ENCODE results near the gene NR6A1.

Gene NR6A1

DNA sequence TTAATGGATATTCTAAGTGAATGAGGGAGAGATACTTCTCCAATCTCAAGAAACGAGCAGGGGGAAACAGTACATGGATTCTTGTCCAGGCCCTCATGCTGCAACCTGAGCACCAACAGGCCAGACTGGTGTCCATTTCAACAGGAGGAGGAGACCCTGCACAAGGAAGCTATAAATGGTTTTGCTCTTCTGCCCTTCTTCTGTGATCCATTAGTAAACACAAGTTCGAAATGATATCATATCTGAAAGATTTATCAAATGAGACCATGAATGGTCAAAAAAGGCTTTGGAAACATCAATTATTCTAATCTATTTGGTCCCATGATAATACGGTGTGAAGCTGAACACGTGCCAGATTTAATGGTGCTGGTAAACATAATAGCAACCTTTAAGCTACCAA, 109.8 kb downstream of the NR6A1 start:
- no peak for DNase-seq (ENCODE audit: low read depth in 2 of 3, low spot score in 2 of 3)

DNA sequence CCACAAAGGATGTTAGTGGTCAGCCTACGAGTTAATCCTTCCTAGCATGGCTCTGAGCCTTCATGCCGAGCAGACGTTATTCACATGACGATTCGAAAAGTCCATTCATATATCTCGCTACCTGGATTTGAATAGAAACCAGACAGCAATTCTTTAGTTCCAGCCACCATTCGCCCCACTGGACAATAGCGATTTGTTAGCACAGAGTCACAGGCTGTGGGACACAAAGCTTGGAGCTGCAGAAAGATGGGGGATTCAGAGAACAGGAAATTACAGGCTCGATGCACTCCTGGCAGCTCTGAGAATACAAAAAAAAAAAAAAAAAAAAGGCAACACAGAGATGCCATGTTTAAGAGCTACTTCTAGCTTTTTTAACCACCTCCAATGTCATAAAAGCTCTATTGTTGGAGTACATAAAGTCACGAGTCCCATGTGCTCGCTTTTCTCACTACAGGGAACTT, 110.7 kb downstream of the NR6A1 start:
- DNase-seq (ENCODE audit: low read depth in 2 of 3, low spot score in 2 of 3), result peak in 1 of 3 experiments; percentile 1

DNA sequence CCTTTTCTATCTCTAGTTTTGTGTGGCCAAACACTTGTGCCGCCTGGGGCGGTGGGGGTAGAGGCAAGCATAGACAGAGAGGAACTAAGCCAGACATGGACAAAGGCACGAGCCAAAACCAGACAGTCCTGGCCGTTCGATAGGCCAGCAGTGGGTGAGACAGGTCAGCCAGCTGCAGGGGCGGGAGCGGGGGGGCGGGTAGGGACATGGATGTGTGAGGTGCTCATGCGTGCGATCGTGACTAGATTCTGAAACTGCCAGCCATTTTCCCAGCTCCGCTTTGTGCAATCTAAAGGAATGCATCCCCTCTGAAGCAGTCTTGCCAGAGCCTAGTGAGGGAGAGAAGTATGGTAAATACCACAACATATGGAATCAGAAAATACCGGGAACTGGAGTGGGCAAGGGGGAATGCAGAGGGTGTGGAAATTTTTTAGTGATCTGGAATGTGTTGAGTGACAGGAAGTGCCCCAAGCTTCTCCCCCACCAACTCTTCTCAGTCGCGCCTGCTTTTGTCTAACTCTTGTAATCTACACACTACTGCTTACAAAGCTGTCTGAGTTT, 111.9 kb downstream of the NR6A1 start:
- peak in 2 of 3 experiments; percentile 16 to 20 for DNase-seq (ENCODE audit: low read depth in 2 of 3, low spot score in 2 of 3)

DNA sequence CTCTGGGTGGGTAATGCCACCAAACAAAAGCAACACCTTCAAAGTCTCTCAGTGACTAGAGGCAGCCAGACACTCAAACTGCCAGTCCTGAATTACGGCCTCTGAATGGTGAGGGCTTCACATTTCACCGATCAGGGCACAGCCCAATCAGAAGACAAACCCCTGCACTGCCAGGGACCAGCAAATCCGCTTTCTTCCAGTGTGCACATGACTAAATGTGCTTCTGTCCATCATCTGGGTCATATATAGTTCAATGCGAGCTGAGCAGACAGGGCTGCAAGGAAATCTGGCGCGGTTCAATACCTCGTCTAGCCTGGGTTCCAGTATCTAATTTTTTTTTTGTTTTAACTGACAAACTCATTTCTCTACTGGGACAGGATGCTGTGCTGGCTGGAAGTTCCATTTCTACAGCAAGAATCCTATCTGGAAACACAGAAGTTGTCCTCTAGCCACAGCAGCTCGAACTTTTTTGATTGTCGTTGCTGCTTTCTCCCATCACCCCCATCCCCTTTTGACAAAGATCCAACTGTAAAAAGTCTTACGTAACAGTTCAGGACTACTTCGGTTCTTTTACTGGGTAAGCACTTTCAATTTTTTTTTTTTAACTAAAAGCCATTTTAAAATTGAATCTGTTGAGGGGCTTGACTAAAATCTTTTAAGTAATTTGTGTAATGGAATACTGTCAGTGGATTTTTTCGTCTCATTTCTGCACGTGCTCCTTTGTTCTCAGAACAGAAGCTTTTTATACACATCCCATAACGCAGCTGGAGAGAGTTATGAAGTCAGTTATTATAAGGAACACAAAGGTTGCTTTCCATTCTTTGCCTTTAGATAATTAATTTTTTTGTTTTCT, 112.7 kb downstream of the NR6A1 start:
- peak in 2 of 3 experiments; percentile 2 to 17 for DNase-seq (ENCODE audit: low read depth in 2 of 3, low spot score in 2 of 3)

DNA sequence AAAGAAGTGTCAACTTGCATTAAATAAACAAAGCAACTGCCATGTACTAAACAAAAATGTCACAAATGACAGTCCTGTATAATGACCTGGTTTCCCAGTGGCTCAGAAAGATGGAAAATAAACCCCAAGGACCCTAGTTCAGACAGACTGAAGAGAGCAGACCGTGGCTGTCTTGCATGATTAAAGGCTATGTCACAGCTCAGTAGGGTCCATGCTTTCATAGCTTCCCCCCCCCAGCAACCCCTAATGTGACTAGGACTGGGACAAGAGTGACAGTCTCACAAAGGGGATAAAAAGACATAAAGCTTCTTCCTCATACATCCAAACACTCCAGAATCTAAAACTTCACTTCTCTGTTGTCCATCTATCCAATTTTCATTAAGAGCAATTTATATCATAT, 113.6 kb downstream of the NR6A1 start:
- DNase-seq (ENCODE audit: low read depth in 2 of 3, low spot score in 2 of 3), result no peak

DNA sequence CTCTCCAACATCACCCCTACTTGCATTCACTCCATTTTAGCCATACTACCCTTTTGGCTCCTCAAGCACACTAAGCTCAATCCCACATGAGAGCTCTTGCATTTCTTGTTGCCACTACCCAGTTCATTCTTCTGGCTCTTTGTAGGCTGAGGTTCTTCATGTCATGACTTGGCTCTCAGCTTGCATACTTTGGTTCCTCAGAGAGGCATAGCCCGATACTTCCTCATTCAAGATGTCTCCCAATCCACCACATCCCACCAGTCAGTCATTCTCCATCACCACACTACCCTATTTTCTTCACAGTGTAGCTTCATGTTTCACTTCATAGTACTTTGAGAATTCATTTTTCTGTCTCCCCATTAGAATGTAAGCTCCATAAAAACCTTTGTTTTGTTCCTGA, 116.7 kb downstream of the NR6A1 start:
- DNase-seq (ENCODE audit: low read depth in 2 of 3, low spot score in 2 of 3), result no peak

DNA sequence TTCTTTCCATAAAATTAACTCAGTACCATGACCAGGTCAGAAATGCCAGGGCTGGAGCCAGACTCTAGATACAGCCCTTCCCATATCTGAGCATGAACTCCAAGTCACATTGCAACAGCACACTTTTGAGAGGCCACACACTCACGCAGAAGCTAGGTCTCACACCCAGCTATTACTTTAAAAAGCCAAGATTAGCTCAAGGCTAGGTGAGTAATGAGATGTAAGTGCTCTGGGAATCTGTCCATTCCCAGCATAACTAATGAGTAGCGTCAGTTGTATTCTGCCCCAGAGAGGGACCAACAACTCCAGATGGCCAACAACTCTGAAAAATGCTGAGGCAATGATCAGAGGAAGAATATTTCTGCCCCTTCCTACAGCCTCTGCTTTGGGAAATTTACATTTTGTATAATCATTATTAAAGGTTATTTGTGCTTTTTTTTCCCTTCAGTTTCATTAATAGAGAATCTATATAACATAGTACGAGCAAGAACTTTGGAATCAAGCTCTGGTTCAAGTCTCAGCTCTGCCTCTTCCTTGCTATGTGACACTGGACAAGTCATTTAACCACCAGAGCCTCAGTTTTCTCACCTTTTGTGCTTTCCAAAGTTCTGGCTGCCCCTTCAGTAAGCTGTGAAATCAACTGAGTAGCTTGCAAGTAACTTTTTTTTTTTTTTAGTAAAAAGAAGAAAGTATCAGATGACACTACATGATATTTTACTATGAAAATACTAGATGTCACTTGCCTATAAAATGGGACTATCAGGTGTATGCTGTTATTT, 118.3 kb downstream of the NR6A1 start:
- DNase-seq (ENCODE audit: low read depth in 2 of 3, low spot score in 2 of 3), result no peak

DNA sequence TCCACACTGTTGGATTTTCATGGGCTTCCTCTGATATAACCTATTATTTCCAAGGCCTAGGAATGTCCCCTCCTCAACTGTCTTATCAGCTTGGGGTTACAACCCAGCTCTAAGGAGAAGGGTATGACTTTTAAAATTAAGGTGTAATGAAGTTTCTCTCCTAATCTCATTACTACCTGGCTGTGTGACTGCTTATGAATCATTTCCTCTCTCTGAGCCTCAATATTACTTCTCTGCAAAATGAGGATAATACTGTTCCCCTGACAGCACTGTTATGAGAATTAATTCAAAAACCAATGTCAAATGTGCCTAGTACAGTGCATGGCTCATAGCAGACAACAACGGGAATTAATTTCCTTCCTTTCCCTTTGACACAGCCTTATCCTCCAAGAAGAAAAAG, 118.9 kb downstream of the NR6A1 start:
- no peak for DNase-seq (ENCODE audit: low read depth in 2 of 3, low spot score in 2 of 3)

DNA sequence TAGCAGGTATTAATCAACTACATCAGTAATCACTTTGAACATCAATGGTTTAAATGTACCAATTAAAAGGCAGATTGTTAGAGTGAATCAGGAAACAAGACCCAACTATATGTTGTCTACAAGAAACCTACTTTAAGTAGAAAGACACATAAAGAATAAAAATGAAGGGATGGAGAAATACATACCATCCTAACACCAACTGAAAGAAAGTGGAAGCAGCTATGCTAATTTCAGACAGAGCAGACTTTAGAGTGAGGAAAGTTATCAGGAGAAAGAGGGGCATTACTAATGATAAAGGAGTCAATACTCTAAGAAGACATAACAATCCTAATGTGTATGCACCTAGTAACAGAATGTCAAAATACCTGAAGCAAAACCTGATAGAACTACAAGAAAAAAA, 125.8 kb downstream of the NR6A1 start:
- no peak for DNase-seq (ENCODE audit: low read depth in 2 of 3, low spot score in 2 of 3)

DNA sequence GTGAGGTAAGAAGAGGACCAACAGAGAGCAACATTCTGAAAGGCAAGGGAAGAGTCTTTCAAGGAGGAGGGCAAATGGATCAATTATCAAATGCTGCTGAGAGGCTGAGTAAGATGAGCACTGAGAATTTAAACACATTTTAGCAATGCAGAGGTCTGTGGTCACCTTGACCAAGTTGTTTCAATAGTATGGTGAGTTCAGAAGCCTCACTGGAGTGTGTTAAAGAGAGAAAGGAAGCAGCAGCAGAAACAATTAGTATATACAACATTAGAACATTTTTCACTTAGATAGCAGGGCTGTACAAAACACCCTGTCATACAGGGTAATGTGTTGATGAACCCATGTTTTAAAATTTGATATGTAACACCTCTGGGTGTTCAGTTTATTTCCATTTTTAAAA, 131.5 kb downstream of the NR6A1 start:
- DNase-seq (ENCODE audit: low read depth in 2 of 3, low spot score in 2 of 3), result no peak

DNA sequence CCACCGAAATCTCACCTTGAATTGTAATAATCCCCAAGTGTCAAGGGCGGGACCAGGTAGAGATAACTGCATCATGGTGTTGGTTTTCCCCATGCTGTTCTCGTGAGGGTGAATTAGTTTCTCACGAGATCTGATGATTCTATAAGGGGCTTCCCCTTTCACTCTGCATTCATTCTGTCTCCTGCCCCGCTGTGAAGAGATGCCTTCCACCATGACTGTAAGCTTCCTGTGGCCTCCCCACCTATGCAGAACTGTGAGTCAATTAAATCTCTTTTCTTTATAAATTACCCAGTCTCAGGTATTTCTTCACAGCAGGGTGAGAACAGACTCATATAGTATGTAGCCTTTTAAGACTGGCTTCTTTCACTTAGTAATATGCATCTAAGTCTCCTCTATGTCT, 135.8 kb downstream of the NR6A1 start:
- DNase-seq (ENCODE audit: low read depth in 2 of 3, low spot score in 2 of 3), result no peak

DNA sequence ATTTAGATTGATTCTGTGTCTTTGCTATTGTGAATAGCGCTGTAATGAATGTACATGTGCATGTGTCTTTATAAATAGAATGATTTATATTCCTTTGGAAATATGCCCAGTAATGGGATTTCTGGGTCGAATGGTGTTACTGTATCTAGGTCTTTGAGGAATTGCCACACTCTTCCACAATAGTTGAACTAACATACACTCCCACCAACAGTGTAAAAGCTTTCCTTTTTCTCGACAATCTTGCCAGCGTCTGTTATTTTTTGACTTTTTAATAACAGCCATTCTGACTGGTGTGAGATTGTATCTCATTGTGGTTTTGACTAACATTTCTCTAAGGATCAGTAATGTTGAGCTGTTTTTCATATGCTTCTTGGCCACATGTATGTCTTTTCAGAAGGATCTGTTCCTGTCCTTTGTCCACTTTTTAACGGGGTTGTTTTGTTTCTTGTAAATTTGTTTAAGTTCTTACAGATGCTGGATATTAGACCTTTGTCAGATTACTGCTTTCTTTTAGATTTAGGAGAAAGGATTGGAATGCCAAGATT, 139.0 kb downstream of the NR6A1 start:
- no peak for DNase-seq (ENCODE audit: low read depth in 2 of 3, low spot score in 2 of 3)

DNA sequence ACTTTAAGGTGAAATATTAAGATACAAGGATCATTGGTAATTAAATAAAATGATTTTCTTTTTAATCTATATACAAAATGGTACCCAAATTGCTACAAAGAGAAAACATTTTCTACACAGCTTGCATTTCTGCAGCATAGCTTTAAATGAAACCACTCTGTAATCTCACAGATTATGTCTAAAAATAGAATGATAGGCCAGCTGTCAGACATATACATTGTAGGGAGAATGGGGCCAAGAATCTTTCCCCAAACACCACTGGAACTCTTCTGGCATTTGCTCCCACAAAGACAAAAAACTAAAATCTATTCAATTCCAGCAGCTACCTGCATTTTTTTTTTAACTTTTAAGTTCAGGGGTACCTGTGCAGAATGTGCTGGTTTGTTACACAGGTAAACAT, 139.8 kb downstream of the NR6A1 start:
- DNase-seq (ENCODE audit: low read depth in 2 of 3, low spot score in 2 of 3), result no peak

DNA sequence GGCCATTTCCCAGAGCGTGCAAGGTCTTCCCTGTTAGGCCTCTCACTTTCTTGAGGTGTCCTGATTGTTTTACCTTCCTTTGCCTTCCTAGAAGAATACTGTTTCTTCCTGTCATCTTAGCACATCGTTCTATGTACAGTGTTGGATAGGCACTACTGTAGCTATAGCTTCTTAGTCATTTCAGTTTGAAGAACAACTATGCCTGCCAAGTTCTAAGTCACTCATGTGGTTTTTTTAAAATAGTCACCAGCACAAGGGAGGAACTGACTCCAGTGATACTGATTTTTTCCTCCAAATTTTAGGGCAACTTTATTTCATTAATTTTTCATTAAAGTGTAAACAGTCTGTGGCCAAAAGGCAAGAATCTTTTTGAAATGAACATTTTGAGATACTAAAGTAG, 141.5 kb downstream of the NR6A1 start:
- no peak for DNase-seq (ENCODE audit: low read depth in 2 of 3, low spot score in 2 of 3)

DNA sequence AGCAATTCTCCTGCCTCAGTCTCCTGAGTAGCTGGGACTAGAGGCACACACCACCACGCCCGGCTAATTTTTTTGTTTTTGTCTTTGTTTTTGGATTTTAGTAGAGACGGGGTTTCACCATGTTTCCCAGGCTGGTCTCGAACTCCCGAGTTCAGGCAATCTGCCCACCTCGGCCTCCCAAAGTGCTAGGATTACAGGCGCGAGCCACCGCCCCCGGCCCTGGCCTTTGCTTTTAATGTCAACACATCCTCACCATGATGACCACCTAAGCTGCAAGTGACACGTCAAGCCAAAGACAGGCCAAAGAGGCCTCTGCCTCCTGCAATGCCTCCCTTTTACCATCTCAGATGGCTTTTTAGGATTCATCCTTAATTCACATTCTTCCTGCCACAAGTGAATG, 142.4 kb downstream of the NR6A1 start:
- no peak for DNase-seq (ENCODE audit: low read depth in 2 of 3, low spot score in 2 of 3)

DNA sequence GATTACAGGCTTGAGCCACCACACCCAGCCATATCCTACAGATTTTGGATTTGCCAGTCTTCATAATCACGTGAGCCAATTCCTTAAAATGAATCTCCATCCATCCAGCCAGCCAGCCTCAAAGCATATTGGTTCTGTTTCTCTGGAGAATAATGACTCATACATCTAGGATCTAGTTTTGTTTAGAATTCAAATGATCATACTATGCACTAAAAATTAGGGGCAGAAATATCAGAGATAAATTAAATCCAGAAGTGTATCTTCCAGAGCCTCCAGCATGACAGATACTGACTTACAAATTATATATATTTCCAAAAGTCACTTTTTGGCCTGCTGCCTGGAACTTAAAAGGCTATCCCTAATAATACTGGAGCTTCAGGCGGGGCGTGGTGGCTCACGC, 144.8 kb downstream of the NR6A1 start:
- DNase-seq (ENCODE audit: low read depth in 2 of 3, low spot score in 2 of 3), result no peak

DNA sequence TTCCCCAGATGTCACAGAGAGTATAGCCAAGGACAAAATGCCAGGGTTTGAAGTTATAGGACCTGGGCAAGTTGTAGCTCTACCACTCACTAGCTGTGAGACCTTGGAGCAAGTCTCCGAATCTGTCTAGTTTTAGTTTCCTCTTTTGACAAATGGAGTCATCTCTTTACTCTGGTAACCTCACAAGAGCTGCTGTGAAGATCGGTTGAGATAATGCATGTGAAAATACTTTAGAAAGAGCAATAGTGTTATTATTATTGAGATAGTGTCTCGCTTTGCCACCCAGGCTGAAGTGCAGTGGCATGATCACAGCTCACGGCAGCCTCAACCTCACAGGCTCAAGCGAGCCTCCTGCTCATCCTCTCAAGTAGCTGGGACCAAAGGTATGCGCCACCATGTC, 146.0 kb downstream of the NR6A1 start:
- DNase-seq (ENCODE audit: low read depth in 2 of 3, low spot score in 2 of 3), result no peak

DNA sequence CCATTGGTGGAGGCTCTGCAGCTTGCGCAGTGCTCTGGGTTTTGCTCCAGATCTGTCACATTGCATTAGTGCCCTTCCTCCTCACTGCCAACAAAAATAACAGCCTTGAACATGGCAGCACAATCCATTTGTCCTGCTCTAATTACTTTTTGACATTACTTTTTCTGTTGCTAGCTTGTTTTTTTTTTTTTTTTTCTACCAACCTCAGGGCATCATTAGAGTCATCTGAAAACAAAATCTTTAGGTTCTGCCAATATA, 146.4 kb downstream of the NR6A1 start:
- no peak for DNase-seq (ENCODE audit: low read depth in 2 of 3, low spot score in 2 of 3)

DNA sequence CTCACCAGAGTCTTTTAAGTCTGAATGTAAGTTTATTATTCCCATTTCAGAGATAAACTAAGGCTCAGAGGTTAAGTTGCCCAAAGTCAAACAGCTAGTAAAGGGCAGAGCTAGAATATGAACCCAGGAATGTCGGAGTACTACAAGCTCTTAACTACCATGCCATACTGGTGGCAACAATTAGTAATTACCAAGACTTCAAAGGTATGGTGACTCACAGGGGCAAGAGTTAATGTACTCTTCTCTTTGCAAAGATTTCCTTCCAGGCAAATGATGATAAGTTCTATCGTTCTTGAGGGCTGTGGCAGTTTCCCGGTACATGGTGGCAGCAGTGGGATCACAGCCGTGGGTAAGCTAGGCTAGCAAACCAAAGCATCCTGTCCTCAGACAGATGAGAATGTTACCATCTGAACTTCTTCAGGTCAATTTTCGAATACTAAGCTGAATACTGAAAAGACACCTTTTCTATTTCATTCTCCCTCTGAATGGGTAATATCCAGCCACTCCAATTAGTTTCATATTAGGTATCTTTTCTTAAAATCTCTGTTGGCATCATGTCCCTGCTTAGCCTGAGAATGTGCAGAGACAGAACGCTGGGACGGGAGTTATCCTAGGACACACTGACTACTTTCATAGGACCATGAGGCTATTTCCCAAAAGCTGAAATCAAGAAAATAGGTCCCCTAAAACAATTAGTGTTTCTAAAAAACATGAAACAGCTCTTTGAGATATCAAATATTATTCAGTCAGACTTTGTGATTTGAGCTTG, 147.0 kb downstream of the NR6A1 start:
- no peak for DNase-seq (ENCODE audit: low read depth in 2 of 3, low spot score in 2 of 3)

DNA sequence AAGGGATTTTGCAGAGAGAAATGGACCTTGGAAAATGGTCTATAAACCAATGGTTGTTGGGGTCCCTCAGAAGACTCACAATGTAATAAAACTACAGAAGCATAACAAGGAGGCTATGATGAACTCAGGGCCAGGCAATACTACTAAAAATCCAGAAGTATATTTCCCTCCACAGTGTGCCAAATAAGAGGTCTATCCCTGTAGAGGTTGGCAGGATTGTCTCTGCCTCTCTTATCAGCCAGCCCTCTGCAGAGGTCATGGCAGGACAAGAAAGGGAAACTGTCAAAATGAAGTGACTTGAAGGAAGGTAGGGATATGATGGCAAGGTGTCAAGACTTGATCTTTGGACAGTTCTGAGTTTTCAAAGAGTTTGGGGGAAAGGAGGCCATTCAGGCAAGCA, 148.2 kb downstream of the NR6A1 start:
- DNase-seq (ENCODE audit: low read depth in 2 of 3, low spot score in 2 of 3), result no peak

Data from activated CD8-positive, alpha-beta memory T cell treated with anti-CD3 and anti-CD28 coated beads for 48 hours (primary cell).